NCI-H1092 (cell line): ENCODE measurements around the gene GPX2.
A peak's percentile ranks its signal among the peaks of the same experiment; 100 is the strongest.
"Not testable (repeated sequence)": the region's sequence is repeated elsewhere in the genome, so short reads cannot be mapped to it uniquely, and the experiment has no call there.

ENCODE experiments used
- DNase-seq: peaks from one replicate; lab custom pipeline; 2025; lab: John Stamatoyannopoulos, UW

The GPX2 gene

GRCh38 chr14:64913477-64913876 lies 29.1 kb downstream of the GPX2 start:
- not testable (repeated sequence) for DNase-seq

GRCh38 chr14:64912261-64912660 lies 30.3 kb downstream of the GPX2 start:
- no peak for DNase-seq

- DNase-seq, result no peak
These were observed 31.6 kb downstream of the GPX2 start for GRCh38 chr14:64910847-64911495.

GRCh38 chr14:64906022-64906421 lies 36.5 kb downstream of the GPX2 start:
- no peak for DNase-seq

GRCh38 chr14:64899958-64900357 lies 42.6 kb downstream of the GPX2 start:
- no peak for DNase-seq

- DNase-seq, result peak; percentile 63
These were observed 50.6 kb downstream of the GPX2 start for GRCh38 chr14:64891839-64892375.

- DNase-seq, result no peak
These were observed 51.2 kb downstream of the GPX2 start for GRCh38 chr14:64891173-64891838.

- no peak for DNase-seq
These were observed 53.2 kb downstream of the GPX2 start for GRCh38 chr14:64889352-64889751.
